GM18498 (cell line): ENCODE results near the gene PIEZO1.
"Not testable (repeated sequence)": the region's sequence is repeated elsewhere in the genome, so short reads cannot be mapped to it uniquely, and the experiment has no call there.

ENCODE experiments used
- ATAC-seq: cut with Tn5 transposase; IDR thresholded peaks from one replicate; pipeline ENCODE4 v1.9.1; 2021; ENCODE audit warnings: mild to moderate bottlenecking, moderate library complexity; ENCODE audit not compliant: unreplicated experiment

Gene PIEZO1

GRCh38 chr16:88785106-88785924 is at the start of gene PIEZO1:
PIEZO1 (minus strand) TSS chr16:88785220; CDS start chr16:88784964, 256 bp downstream.
- ATAC-seq: peak; percentile 39

GRCh38 chr16:88834670-88835069 is 49.6 kb upstream of the PIEZO1 start:
- ATAC-seq: no peak

GRCh38 chr16:88833086-88833485 is 48.1 kb upstream of the PIEZO1 start:
- no peak for ATAC-seq

- ATAC-seq: no peak
Observed at GRCh38 chr16:88831838-88832237, 46.8 kb upstream of the PIEZO1 start.

GRCh38 chr16:88830783-88831182 is 45.8 kb upstream of the PIEZO1 start:
- no peak for ATAC-seq

- no peak for ATAC-seq
Observed at GRCh38 chr16:88830258-88830657, 45.2 kb upstream of the PIEZO1 start.

- ATAC-seq: no peak
Observed at GRCh38 chr16:88828711-88829110, 43.7 kb upstream of the PIEZO1 start.

GRCh38 chr16:88827727-88828126 is 42.7 kb upstream of the PIEZO1 start:
- ATAC-seq: no peak

- ATAC-seq: no peak
Observed at GRCh38 chr16:88826070-88826840, 41.2 kb upstream of the PIEZO1 start.

- no peak for ATAC-seq
Observed at GRCh38 chr16:88825146-88825545, 40.1 kb upstream of the PIEZO1 start.

GRCh38 chr16:88824256-88825077 is 39.4 kb upstream of the PIEZO1 start:
- no peak for ATAC-seq

GRCh38 chr16:88823646-88824045 is 38.6 kb upstream of the PIEZO1 start:
- ATAC-seq: not testable (repeated sequence)

GRCh38 chr16:88822281-88823040 is 37.4 kb upstream of the PIEZO1 start:
- no peak for ATAC-seq

GRCh38 chr16:88821168-88821850 is 36.3 kb upstream of the PIEZO1 start:
- ATAC-seq: no peak

GRCh38 chr16:88820385-88821025 is 35.5 kb upstream of the PIEZO1 start:
- no peak for ATAC-seq

GRCh38 chr16:88819126-88819525 is 34.1 kb upstream of the PIEZO1 start:
- no peak for ATAC-seq

- ATAC-seq: no peak
Observed at GRCh38 chr16:88818575-88818874, 33.5 kb upstream of the PIEZO1 start.

GRCh38 chr16:88817785-88818574 is 33.0 kb upstream of the PIEZO1 start:
- ATAC-seq: no peak
